Measurements from ENCODE around the gene SDS.
"Not testable (repeated sequence)": the region's sequence is repeated elsewhere in the genome, so short reads cannot be mapped to it uniquely, and the experiment has no call there.

SDS gene

DNA sequence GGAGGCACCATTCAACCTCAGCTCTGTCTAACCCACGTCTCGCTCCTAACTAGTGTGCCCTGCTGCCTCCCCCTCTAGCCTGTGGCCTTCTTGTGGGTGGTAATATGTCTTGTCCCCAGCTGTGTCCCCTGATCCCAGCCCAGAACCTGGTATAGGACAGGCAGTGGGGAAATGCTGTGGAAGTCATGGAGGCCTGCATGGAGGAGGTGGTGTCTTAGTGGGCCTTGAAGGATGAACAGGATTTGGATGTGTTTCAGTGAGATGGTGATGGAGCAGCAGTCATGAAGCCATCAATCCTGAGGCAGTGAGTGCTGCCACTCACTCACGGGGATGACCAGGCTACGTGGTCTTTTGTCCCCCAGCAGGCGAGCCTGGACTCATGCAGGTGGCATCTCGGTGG, 31.9 kb downstream of the SDS start:
- DNase-seq = no peak
- TF ChIP-seq POLR2A (IDR thresholded peaks at IDR 0.05; ENCODE audit: low read length) = no peak
- no peak for TF ChIP-seq GATA1 (IDR thresholded peaks at IDR 0.05; ENCODE audit: low read depth, low read length)

DNA sequence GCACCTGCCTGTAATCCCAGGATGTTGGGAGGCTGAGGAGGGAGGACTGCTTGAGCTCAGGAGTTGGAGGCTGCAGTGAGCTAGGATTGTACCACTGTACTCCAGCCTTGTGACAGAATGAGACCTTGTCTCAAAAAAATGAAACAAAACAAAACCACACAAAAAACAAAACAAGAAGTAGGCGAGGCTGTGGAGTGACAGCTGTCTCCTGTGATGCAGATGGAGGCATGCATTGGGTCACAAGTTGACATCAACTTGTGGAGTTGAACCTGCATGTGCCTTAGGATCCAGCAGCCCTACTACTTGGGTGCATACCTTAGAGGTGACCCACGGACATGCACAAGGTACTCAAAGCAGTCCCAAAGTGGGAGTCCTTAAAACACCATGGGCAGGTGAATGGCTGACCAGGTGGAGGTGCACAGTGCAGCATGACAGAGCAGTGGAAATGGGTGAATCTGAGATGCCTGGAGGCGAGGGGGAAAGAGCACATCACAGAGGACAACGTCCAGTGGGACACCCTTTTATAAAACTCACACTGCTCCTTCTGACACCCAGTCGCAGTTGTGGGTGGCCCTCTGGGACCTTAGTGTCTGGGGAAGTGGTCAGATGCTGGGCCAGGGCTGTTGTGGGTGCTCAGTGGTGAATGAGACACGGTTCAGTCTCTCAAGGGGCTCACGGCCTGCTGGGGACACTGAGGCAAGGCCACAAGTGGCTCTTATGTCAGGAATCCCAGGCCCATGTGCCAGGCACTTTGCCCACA, 32.6 kb downstream of the SDS start:
- no peak for DNase-seq
- no peak for TF ChIP-seq POLR2A (IDR thresholded peaks at IDR 0.05; ENCODE audit: low read length)
- TF ChIP-seq GATA1 (IDR thresholded peaks at IDR 0.05; ENCODE audit: low read depth, low read length) = no peak

DNA sequence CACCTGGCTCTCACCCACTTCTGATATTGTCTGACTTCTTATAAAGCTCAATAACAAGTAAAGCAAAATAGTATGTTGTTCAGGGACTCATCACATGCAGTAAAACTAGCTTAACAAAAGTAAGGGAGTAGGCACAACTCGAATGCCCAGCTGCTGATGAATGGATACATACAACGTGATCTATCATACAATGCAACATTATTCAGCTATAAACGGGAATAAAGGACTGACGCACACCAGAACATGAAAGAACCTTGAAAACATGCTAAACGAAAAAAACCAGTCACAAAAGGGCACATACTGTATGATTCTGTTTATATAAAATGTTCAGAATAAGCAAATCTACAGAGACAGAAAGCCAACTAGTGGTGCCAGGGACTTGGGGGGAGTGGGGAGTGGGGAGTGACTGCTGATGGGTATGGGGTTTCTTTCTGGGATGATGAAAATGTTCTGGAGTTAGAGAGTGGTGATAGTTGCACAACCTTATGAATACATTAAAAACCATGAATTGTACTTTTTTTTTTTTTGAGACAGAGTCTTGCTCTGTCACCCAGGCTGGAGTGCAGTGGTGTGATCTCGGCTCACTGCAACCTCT, 34.2 kb downstream of the SDS start:
- DNase-seq = no peak
- TF ChIP-seq GATA1 (IDR thresholded peaks at IDR 0.05; ENCODE audit: low read depth, low read length) (no peak), POLR2A (IDR thresholded peaks at IDR 0.05; ENCODE audit: low read length) (no peak)

DNA sequence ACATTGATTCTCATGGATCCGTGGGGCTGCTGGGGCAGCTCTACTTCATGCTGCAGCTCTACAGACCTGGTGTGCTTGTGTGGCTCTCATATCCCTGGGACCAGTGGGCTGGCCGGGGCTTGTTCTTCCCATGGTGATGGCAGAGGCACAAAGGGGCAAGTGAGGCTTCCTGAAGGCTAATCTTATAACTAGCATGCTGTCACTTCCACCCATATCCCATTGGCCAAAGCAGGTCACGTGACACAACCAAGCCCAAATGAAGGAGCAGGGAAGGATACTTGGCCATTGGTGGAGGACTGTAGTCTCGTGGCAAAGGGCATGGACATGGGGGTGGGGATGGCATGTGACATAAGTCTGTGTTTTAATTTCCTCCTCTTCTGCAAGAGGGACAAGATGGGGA, 35.4 kb downstream of the SDS start:
- TF ChIP-seq POLR2A (IDR thresholded peaks at IDR 0.05; ENCODE audit: low read length) = no peak
- no peak for TF ChIP-seq GATA1 (IDR thresholded peaks at IDR 0.05; ENCODE audit: low read depth, low read length)
- peak; percentile 10 to 20 for DNase-seq

DNA sequence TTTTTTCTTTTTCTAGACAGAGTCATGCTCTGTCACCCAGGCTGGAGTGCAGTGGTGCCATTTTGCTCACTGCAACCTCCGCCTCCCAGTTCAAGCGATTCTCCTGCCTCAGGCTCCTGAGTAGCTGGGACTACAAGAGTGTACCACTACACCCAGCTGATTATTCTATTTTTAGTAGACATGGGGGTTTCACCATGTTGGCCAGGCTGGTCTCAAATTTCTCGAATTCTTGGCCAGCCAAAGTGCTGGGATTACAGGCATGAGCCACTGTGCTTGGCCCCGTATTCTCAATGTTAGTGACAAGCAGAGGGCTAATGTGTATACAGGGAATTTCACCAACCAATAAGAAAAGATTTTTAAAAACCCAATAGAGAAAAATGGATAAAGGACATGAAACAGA, 36.9 kb downstream of the SDS start:
- TF ChIP-seq GATA1 (IDR thresholded peaks at IDR 0.05; ENCODE audit: low read depth, low read length) = no peak
- no peak for TF ChIP-seq POLR2A (IDR thresholded peaks at IDR 0.05; ENCODE audit: low read length)
- DNase-seq = no peak

GRCh38 chr12:113365639-113366395, 37.9 kb downstream of the SDS start:
- no peak for DNase-seq
- TF ChIP-seq GATA1 (IDR thresholded peaks at IDR 0.05; ENCODE audit: low read depth, low read length) (no peak), POLR2A (IDR thresholded peaks at IDR 0.05; ENCODE audit: low read length) (no peak)

GRCh38 chr12:113364698-113365097, 39.0 kb downstream of the SDS start:
- no peak for DNase-seq
- TF ChIP-seq GATA1 (IDR thresholded peaks at IDR 0.05; ENCODE audit: low read depth, low read length) (no peak), POLR2A (IDR thresholded peaks at IDR 0.05; ENCODE audit: low read length) (no peak)

DNA sequence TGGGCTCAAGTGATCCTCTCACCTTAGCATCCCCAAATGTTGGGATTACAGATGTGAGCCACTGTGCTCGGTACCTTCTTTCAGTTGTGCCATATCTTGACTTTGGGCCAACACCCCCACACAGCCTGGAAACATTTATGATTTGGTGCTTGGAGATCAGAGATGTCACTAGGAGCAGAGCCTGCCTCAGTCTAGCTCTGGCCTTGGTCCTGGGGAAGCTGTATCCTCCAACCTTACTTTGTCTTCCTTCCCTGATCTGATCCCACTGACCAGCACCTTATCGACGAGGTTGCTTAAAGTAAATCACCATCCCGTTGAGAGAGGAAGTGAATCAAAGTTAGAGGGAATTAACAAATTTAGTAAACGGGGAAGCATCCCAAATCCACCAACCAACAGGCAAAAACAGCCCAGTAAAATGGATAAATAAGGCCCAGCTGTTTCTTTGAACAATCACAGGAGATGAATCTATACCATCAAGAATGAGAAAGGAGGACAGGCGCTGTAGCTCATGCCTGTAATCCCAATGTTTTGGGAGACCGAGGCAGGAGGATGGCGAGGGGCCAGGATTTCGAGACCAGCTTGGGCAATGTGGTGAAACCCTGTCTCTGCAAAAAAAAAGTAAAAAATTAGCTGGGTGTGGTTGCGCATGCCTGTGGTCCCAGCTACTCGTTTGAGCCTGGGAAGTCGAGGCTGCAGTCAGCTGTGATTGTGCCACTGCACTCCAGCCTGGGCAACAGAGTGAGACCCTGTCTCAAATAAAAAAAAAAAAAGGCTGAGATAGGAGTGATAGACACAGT, 41.9 kb downstream of the SDS start:
- no peak for TF ChIP-seq POLR2A (IDR thresholded peaks at IDR 0.05; ENCODE audit: low read length)
- no peak for TF ChIP-seq GATA1 (IDR thresholded peaks at IDR 0.05; ENCODE audit: low read depth, low read length)
- DNase-seq = no peak

- DNase-seq = peak; percentile 15 to 28
- TF ChIP-seq POLR2A (IDR thresholded peaks at IDR 0.05; ENCODE audit: low read length) (no peak), GATA1 (IDR thresholded peaks at IDR 0.05; ENCODE audit: low read depth, low read length) (no peak)
Measured at GRCh38 chr12:113359939-113360748, 43.5 kb downstream of the SDS start.

GRCh38 chr12:113359133-113359938, 44.4 kb downstream of the SDS start:
- no peak for DNase-seq
- TF ChIP-seq POLR2A (IDR thresholded peaks at IDR 0.05; ENCODE audit: low read length) = no peak
- no peak for TF ChIP-seq GATA1 (IDR thresholded peaks at IDR 0.05; ENCODE audit: low read depth, low read length)

DNA sequence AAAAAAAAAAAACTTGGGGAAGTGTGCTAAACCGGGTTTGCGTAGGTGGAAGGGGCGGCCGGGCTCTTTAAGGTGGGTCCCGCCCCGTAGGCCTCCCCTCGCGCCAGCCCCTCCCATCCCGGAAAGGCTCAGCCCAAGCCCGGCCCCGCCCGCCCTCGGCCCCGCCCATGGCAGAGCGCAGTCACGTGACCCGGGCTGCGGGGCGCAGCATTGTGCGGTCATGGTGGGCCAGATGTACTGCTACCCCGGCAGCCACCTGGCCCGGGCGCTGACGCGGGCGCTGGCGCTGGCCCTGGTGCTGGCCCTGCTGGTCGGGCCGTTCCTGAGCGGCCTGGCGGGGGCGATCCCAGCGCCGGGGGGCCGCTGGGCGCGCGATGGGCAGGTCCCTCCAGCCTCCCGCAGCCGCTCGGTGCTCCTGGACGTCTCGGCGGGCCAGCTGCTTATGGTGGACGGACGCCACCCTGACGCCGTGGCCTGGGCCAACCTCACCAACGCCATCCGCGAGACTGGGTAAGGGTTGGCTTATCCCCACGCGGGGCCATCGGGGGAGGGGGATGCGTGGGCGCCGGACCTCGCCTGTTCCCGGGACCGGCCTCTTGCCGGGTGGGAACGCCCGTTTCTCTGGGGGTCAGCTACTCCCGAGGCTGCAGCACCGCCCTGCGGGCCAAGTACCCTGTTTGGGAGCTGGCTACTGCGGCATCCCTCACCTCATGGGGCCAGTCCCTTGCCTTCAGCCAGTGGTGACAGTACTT, 45.1 kb downstream of the SDS start, which contains the start of gene PLBD2:
TSS of gene PLBD2 (plus strand) at position 207 of the 752 bp plus-strand sequence. CDS start at position 221, 14 bp downstream.
- TF ChIP-seq POLR2A (IDR thresholded peaks at IDR 0.05; ENCODE audit: low read length) (peak; percentile 38), GATA1 (IDR thresholded peaks at IDR 0.05; ENCODE audit: low read depth, low read length) (no peak)
- DNase-seq = peak; percentile 95 to 96

GRCh38 chr12:113354192-113354591, 49.5 kb downstream of the SDS start:
- DNase-seq = not testable (repeated sequence)

Measured in erythroblast (primary cell).